Neural cell (in vitro differentiated cells): ENCODE results near the gene OSBPL9. TPM values are rescaled to one million over a fixed set of nuclear protein-coding genes. Genes with fewer than 3 reads are reported as not detected.

ENCODE experiments used
- H2AFZ ChIP-seq: fragments of 200-600, 300-800 bp; sonication (generic), shearing (Covaris generic); 2 replicates; pipeline ENCODE4 v1.6.0; 2014; ENCODE audit warnings: low read depth, mild to moderate bottlenecking, antibody characterized with exemption, low read length, moderate library complexity
- H3F3A ChIP-seq: fragments of 200-600 bp; shearing (Covaris generic); 2 replicates; pipeline ENCODE4 v1.6.1; 2016; ENCODE audit warnings: mild to moderate bottlenecking, moderate library complexity, mixed read lengths, antibody characterized with exemption, low read length; ENCODE audit not compliant: insufficient read depth, poor library complexity, severe bottlenecking
- H3K27ac ChIP-seq: fragments of 200-600, 300-800 bp; sonication (generic), shearing (Covaris generic); 2 replicates; pipeline ENCODE4 v1.5.1; 2014; ENCODE audit warnings: mild to moderate bottlenecking, low read length, moderate library complexity
- H3K27me3 ChIP-seq: fragments of 300-800, 200-600 bp; sonication (generic), shearing (Covaris generic); 2 replicates; pipeline ENCODE4 v1.6.0; 2014; ENCODE audit warnings: mild to moderate bottlenecking, low read depth, low read length, moderate library complexity; ENCODE audit not compliant: insufficient read depth
- H3K36me3 ChIP-seq: fragments of 300-800, 200-600 bp; sonication (generic), shearing (Covaris generic); 2 replicates; pipeline ENCODE4 v1.5.1; 2014; ENCODE audit warnings: mild to moderate bottlenecking, antibody characterized with exemption, low read length, moderate library complexity; ENCODE audit not compliant: insufficient read depth
- H3K4me2 ChIP-seq: fragments of 300-800, 200-600 bp; sonication (generic), shearing (Covaris generic); 2 replicates; pipeline ENCODE4 v1.6.0; 2014; ENCODE audit warnings: mild to moderate bottlenecking, low read length
- H3K4me3 ChIP-seq: fragments of 300-800, 200-600 bp; sonication (generic), shearing (Covaris generic); 2 replicates; pipeline ENCODE4 v1.5.1; 2014; ENCODE audit warnings: mild to moderate bottlenecking, low read length, moderate library complexity
- H3K79me2 ChIP-seq: fragments of 200-600 bp; shearing (Covaris generic); replicated peaks from 2 replicates; pipeline ENCODE4 v1.6.0; 2014; ENCODE audit warnings: mild to moderate bottlenecking, low read length, moderate library complexity; ENCODE audit not compliant: insufficient read depth
- H3K9ac ChIP-seq: fragments of 300-800, 200-600 bp; sonication (generic), shearing (Covaris generic); 2 replicates; pipeline ENCODE4 v1.6.1; 2016; ENCODE audit warnings: mild to moderate bottlenecking, low read length, mixed read lengths
- H3K9me2 ChIP-seq: fragments of 200-600 bp; shearing (Covaris generic); 2 replicates; pipeline ENCODE4 v1.6.1; 2016; ENCODE audit warnings: mild to moderate bottlenecking, low read length, mixed read lengths; ENCODE audit not compliant: insufficient read depth
- H3K9me3 ChIP-seq: fragments of 200-600, 300-800 bp; sonication (generic), shearing (Covaris generic); 2 replicates; pipeline ENCODE4 v1.6.1; 2016; ENCODE audit warnings: mild to moderate bottlenecking, mixed run types, low read length, moderate library complexity, mixed read lengths
- H4K20me1 ChIP-seq: fragments of 200-600 bp; shearing (Covaris generic); 2 replicates; pipeline ENCODE4 v1.6.1; 2016; ENCODE audit warnings: mild to moderate bottlenecking, mixed run types; ENCODE audit not compliant: insufficient read depth
- EP300 ChIP-seq: fragments of 450-650 bp; conservative IDR thresholded peaks from 2 replicates; pipeline ENCODE4 v1.6.1; 2014; ENCODE audit warnings: antibody characterized with exemption, mild to moderate bottlenecking, moderate library complexity; ENCODE audit not compliant: poor library complexity, severe bottlenecking
- EZH2 ChIP-seq: fragments of 200-600, 300-800 bp; shearing (Covaris generic), sonication (generic); IDR thresholded peaks from 2 replicates; pipeline ENCODE4 v1.6.1; 2014; ENCODE audit warnings: antibody characterized with exemption, low read length, borderline replicate concordance, mild to moderate bottlenecking; ENCODE audit not compliant: insufficient read depth, poor library complexity, severe bottlenecking
- MXI1 ChIP-seq: fragments of 450-650 bp; conservative IDR thresholded peaks from 2 replicates; pipeline ENCODE4 v1.6.1; 2014; ENCODE audit warnings: antibody characterized with exemption, mild to moderate bottlenecking; ENCODE audit not compliant: poor library complexity, severe bottlenecking
- POLR2AphosphoS5 ChIP-seq: IDR thresholded peaks from 2 replicates; pipeline ENCODE4 v1.6.1; 2012
- RAD21 ChIP-seq: fragments of 450-650 bp; conservative IDR thresholded peaks from 2 replicates; pipeline ENCODE4 v1.6.1; 2014; ENCODE audit warnings: antibody characterized with exemption, mild to moderate bottlenecking, moderate library complexity
- SMC3 ChIP-seq: fragments of 450-650 bp; conservative IDR thresholded peaks from 2 replicates; pipeline ENCODE4 v1.6.1; 2014; ENCODE audit warnings: antibody characterized with exemption, mild to moderate bottlenecking, moderate library complexity; ENCODE audit not compliant: poor library complexity
- TAF1 ChIP-seq: IDR thresholded peaks from 2 replicates; pipeline ENCODE4 v1.6.1; 2012; ENCODE audit warnings: low read depth
- polyA plus RNA-seq: library from polyadenylated mRNA; depleted of rRNA; stranded (reverse); fragments of >200 nt; gene quantifications from 2 replicates; pipeline ENCODE4 v1.2.3, GENCODE V29; 2014
- TF ChIP-seq, protein P1 (sequence below): fragments of 450-650 bp; IDR thresholded peaks from 2 replicates; pipeline ENCODE4 v1.5.1; 2014; ENCODE audit warnings: antibody characterized with exemption, mild to moderate bottlenecking, moderate library complexity; ENCODE audit not compliant: poor library complexity, severe bottlenecking
- TF ChIP-seq, protein P2 (sequence below): IDR thresholded peaks from 2 replicates; pipeline ENCODE4 v1.6.1; 2012; ENCODE audit warnings: borderline replicate concordance

The OSBPL9 gene
- polyA plus RNA-seq, 1 donor from 2014 or later: 117 TPM

GRCh38 chr1:51784997-51785421 is 168.1 kb downstream of the OSBPL9 start:
- Histone ChIP-seq H3K9ac (no peak overlapping the region), H3K27me3 (no peaks in the 10 kb centered on the region), H3K79me2 (no peaks in the 10 kb centered on the region), H3K4me3 (no peak overlapping the region), H3K4me2 (no peak overlapping the region), H3K27ac (no peak overlapping the region), H3K9me2 (no peaks in the 10 kb centered on the region), H3K36me3 (no peaks in the 10 kb centered on the region), H4K20me1 (no peaks in the 10 kb centered on the region), H3K9me3 (no peaks in the 10 kb centered on the region), H2AFZ (no peak overlapping the region), H3F3A (peaks cover 3% of the 10 kb centered on the region)
- TF ChIP-seq SMC3 (no peak), EZH2 (no peak), TAF1 (no peak), POLR2AphosphoS5 (no peak), MXI1 (no peak), RAD21 (no peak), EP300 (no peak)
- TF ChIP-seq, protein P1, sequence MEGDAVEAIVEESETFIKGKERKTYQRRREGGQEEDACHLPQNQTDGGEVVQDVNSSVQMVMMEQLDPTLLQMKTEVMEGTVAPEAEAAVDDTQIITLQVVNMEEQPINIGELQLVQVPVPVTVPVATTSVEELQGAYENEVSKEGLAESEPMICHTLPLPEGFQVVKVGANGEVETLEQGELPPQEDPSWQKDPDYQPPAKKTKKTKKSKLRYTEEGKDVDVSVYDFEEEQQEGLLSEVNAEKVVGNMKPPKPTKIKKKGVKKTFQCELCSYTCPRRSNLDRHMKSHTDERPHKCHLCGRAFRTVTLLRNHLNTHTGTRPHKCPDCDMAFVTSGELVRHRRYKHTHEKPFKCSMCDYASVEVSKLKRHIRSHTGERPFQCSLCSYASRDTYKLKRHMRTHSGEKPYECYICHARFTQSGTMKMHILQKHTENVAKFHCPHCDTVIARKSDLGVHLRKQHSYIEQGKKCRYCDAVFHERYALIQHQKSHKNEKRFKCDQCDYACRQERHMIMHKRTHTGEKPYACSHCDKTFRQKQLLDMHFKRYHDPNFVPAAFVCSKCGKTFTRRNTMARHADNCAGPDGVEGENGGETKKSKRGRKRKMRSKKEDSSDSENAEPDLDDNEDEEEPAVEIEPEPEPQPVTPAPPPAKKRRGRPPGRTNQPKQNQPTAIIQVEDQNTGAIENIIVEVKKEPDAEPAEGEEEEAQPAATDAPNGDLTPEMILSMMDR: no peak
- TF ChIP-seq, protein P2, sequence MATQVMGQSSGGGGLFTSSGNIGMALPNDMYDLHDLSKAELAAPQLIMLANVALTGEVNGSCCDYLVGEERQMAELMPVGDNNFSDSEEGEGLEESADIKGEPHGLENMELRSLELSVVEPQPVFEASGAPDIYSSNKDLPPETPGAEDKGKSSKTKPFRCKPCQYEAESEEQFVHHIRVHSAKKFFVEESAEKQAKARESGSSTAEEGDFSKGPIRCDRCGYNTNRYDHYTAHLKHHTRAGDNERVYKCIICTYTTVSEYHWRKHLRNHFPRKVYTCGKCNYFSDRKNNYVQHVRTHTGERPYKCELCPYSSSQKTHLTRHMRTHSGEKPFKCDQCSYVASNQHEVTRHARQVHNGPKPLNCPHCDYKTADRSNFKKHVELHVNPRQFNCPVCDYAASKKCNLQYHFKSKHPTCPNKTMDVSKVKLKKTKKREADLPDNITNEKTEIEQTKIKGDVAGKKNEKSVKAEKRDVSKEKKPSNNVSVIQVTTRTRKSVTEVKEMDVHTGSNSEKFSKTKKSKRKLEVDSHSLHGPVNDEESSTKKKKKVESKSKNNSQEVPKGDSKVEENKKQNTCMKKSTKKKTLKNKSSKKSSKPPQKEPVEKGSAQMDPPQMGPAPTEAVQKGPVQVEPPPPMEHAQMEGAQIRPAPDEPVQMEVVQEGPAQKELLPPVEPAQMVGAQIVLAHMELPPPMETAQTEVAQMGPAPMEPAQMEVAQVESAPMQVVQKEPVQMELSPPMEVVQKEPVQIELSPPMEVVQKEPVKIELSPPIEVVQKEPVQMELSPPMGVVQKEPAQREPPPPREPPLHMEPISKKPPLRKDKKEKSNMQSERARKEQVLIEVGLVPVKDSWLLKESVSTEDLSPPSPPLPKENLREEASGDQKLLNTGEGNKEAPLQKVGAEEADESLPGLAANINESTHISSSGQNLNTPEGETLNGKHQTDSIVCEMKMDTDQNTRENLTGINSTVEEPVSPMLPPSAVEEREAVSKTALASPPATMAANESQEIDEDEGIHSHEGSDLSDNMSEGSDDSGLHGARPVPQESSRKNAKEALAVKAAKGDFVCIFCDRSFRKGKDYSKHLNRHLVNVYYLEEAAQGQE: no peak

DNA sequence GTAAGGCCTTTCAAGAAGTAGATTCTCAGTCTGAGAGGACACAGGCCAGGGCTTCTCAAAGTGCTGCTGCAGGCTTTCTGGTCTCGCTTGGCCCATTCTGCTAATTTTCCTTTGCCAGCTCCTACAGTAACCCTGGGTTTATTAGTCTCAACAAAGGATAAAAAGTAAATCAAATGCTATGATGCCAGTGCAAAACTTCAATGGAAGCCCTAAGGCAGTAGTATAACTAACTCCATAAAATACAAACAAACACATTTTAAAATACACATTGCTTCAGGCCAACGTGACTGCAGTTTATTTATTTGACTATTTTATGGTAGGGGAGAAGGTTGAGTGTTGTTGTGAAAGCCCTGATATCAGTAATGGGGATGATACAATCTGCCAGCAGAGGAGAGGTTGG is 172.0 kb downstream of the OSBPL9 start:
- Histone ChIP-seq H3K4me2 (no peak overlapping the region), H3K79me2 (no peaks in the 10 kb centered on the region), H3K36me3 (no peaks in the 10 kb centered on the region), H3K27ac (no peak overlapping the region), H3K27me3 (no peaks in the 10 kb centered on the region), H3K9me2 (no peaks in the 10 kb centered on the region), H3F3A (peaks cover 3% of the 10 kb centered on the region), H3K4me3 (no peak overlapping the region), H2AFZ (no peak overlapping the region), H3K9me3 (no peaks in the 10 kb centered on the region), H3K9ac (no peak overlapping the region), H4K20me1 (no peaks in the 10 kb centered on the region)
- TF ChIP-seq MXI1: no peak
- TF ChIP-seq, protein P1: no peak
- no peak for TF ChIP-seq SMC3
- TF ChIP-seq, protein P2: no peak
- no peak for TF ChIP-seq POLR2AphosphoS5
- TF ChIP-seq EP300: no peak
- no peak for TF ChIP-seq TAF1
- no peak for TF ChIP-seq EZH2
- TF ChIP-seq RAD21: no peak
